ENCODE measurements around the gene ZFHX2. TPM values are rescaled to one million over a fixed set of nuclear protein-coding genes. Genes with fewer than 3 reads are reported as not detected.
A peak's percentile ranks its signal among the peaks of the same experiment; 100 is the strongest.

ZFHX2 gene
- total and polyA plus RNA-seq, 2 of the 13 experiments (the other 11 are each of a cell fraction or from before 2014, with no cell fraction given) = 0.17 to 0.44 TPM

DNA sequence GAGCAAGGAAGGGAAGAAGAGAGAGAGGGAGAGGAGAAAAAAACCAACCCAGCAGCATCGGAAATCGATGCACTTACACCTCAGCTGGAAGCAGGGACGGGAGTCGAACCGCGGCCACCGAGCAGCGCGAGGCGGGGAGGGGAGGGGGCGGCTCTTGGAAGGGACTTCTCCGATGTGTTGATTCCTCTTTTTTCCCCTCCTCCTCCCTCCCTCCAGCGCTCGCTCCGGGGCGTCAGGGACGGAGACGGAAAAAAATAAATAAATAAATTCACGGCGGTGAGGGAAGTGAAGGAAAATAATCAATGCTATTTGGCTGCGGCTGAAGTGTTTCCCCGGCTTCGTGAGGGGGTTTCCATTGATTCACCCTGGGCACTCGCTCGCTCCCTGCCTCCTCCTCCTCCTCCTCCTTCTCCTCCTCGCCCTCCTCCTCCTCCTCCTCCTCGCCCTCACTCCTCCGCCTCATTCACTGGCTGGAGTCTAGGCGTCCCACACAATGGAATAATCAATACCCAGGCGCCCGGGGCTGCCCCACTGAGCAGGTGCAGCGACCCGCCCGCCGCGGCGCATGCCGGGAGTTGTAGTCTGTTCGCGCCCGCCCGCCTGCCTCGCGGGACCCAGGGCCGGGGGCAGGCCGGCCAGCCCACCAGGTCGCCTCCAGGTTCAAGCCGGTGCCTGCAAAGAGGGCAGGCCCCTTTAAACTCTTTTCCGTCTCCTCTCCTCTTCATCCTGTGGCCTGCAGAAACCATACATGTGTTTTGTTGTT, at the start of gene ZFHX2 (continued):
- TF ChIP-seq, protein P1, sequence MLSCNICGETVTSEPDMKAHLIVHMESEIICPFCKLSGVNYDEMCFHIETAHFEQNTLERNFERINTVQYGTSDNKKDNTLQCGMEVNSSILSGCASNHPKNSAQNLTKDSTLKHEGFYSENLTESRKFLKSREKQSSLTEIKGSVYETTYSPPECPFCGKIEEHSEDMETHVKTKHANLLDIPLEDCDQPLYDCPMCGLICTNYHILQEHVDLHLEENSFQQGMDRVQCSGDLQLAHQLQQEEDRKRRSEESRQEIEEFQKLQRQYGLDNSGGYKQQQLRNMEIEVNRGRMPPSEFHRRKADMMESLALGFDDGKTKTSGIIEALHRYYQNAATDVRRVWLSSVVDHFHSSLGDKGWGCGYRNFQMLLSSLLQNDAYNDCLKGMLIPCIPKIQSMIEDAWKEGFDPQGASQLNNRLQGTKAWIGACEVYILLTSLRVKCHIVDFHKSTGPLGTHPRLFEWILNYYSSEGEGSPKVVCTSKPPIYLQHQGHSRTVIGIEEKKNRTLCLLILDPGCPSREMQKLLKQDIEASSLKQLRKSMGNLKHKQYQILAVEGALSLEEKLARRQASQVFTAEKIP (CRISPR knock-in tag; IDR thresholded peaks at IDR 0.05; ENCODE audit: borderline replicate concordance) = no peak
- TF ChIP-seq YEATS4 (CRISPR knock-in tag; IDR thresholded peaks at IDR 0.05; ENCODE audit: borderline replicate concordance) (peak; percentile 93), RFXAP (CRISPR knock-in tag; IDR thresholded peaks at IDR 0.05; ENCODE audit: borderline replicate concordance) (peak; percentile 78; the same call in 1 of the 2 replicates), TARDBP (CRISPR knock-in tag; IDR thresholded peaks at IDR 0.05) (peak; percentile 84), CENPX (CRISPR knock-in tag; IDR thresholded peaks at IDR 0.05) (no peak), ZC3H13 (CRISPR knock-in tag; IDR thresholded peaks at IDR 0.05) (no peak), EED (CRISPR knock-in tag; IDR thresholded peaks at IDR 0.05) (peak; percentile 88), EHMT2 (IDR thresholded peaks at IDR 0.05; ENCODE audit: borderline replicate concordance, low read depth, low read length) (no peak), POGZ (CRISPR knock-in tag; IDR thresholded peaks at IDR 0.05) (peak; percentile 74; the same call in 1 of the 2 replicates), ARNT2 (CRISPR knock-in tag; IDR thresholded peaks at IDR 0.05; ENCODE audit: low read depth) (peak; percentile 91), KLF9 (CRISPR knock-in tag; IDR thresholded peaks at IDR 0.05; ENCODE audit: low read depth) (0 out of 2 replicates have a peak, but pooled peaks have one; percentile 53), ZBTB33 (CRISPR knock-in tag; IDR thresholded peaks at IDR 0.05) (no peak; the same call in 1 of the 2 replicates), NFKBIZ (CRISPR knock-in tag; IDR thresholded peaks at IDR 0.05) (no peak; the same call in 1 of the 2 replicates), YEATS2 (CRISPR knock-in tag; IDR thresholded peaks at IDR 0.05; ENCODE audit: borderline replicate concordance) (peak; percentile 83), BRD4 (CRISPR knock-in tag; IDR thresholded peaks at IDR 0.05) (peak; percentile 87), ATF7 (IDR thresholded peaks at IDR 0.05) (no peak), ATF7 (CRISPR knock-in tag; IDR thresholded peaks at IDR 0.05) (no peak; the same call in 1 of the 2 replicates), SETDB1 (CRISPR knock-in tag; IDR thresholded peaks at IDR 0.05; ENCODE audit: borderline replicate concordance) (no peak), JUND (CRISPR knock-in tag; IDR thresholded peaks at IDR 0.05) (no peak), ARHGAP35 (CRISPR knock-in tag; IDR thresholded peaks at IDR 0.05; ENCODE audit: borderline replicate concordance) (peak; percentile 48; the same call in 1 of the 2 replicates)
- TF ChIP-seq, protein P2, sequence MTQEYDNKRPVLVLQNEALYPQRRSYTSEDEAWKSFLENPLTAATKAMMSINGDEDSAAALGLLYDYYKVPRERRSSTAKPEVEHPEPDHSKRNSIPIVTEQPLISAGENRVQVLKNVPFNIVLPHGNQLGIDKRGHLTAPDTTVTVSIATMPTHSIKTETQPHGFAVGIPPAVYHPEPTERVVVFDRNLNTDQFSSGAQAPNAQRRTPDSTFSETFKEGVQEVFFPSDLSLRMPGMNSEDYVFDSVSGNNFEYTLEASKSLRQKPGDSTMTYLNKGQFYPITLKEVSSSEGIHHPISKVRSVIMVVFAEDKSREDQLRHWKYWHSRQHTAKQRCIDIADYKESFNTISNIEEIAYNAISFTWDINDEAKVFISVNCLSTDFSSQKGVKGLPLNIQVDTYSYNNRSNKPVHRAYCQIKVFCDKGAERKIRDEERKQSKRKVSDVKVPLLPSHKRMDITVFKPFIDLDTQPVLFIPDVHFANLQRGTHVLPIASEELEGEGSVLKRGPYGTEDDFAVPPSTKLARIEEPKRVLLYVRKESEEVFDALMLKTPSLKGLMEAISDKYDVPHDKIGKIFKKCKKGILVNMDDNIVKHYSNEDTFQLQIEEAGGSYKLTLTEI (CRISPR knock-in tag; conservative IDR thresholded peaks at IDR 0.05) = no peak
- TF ChIP-seq, protein P3, sequence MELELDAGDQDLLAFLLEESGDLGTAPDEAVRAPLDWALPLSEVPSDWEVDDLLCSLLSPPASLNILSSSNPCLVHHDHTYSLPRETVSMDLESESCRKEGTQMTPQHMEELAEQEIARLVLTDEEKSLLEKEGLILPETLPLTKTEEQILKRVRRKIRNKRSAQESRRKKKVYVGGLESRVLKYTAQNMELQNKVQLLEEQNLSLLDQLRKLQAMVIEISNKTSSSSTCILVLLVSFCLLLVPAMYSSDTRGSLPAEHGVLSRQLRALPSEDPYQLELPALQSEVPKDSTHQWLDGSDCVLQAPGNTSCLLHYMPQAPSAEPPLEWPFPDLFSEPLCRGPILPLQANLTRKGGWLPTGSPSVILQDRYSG (CRISPR knock-in tag; IDR thresholded peaks at IDR 0.05) = peak; percentile 49; the same call in 1 of the 2 replicates

Measured in HepG2 (cell line).